NCI-H446 (cell line): ENCODE data around the gene IL10RA.

Experiments used
- DNase-seq, 2 experiments: peaks; one replicate each; lab custom pipeline; 2025; lab: John Stamatoyannopoulos, UW

Gene IL10RA

GRCh38 chr11:118046964-118047700 is 60.9 kb downstream of the IL10RA start:
- DNase-seq = no peak

GRCh38 chr11:118047749-118048148 is 61.6 kb downstream of the IL10RA start:
- no peak for DNase-seq

- DNase-seq = no peak
These were observed 62.5 kb downstream of the IL10RA start for GRCh38 chr11:118048472-118049370.

GRCh38 chr11:118049771-118050170 is 63.6 kb downstream of the IL10RA start:
- no peak for DNase-seq

- no peak for DNase-seq
These were observed 64.2 kb downstream of the IL10RA start for GRCh38 chr11:118050208-118050891.
